SK-N-MC (cell line): Measurements from ENCODE around the gene PDCD10.

Experiments
- EZH2 ChIP-seq: fragments of 200-600 bp; sonication (generic); IDR thresholded peaks from one replicate; pipeline ENCODE4 v1.6.1; 2017; ENCODE audit warnings: antibody characterized with exemption
- POLR2AphosphoS5 ChIP-seq: IDR thresholded peaks from 2 replicates; pipeline ENCODE4 v1.6.1; 2012; ENCODE audit warnings: mild to moderate bottlenecking, low read depth, low read length, borderline replicate concordance

GRCh38 chr3:167700926-167701325 is 33.8 kb downstream of the PDCD10 start:
- no peak for TF ChIP-seq EZH2
- no peak for TF ChIP-seq POLR2AphosphoS5
